ENCODE results near the gene TXLNG. TPM values are rescaled to one million over a fixed set of nuclear protein-coding genes. Genes with fewer than 3 reads are reported as not detected.

The TXLNG gene
- total RNA-seq, 1 experiment from 2014 or later, result 17.4 TPM

GRCh38 chrX:16814597-16814996 is 28.3 kb downstream of the TXLNG start:
- Histone ChIP-seq H3K27me3 (ENCODE audit: insufficient read depth, low read depth) (no peaks in the 10 kb centered on the region), H3K4me3 (no peak overlapping the region), H3K79me2 (ENCODE audit: low read depth) (peaks cover 35% of the 10 kb centered on the region), H3K36me3 (ENCODE audit: low read depth) (no peaks in the 10 kb centered on the region; the same call in 1 of the 2 replicates), H2AFZ (no peak overlapping the region), H4K20me1 (ENCODE audit: insufficient read depth) (0 out of 2 replicates have a peak, but pooled peaks cover 3% of the 10 kb centered on the region), H3K4me2 (no peak overlapping the region), H3F3A (ENCODE audit: insufficient read depth, low read depth) (0 out of 2 replicates have a peak, but pooled peaks cover 4% of the 10 kb centered on the region), H3K27ac (no peak overlapping the region), H3K4me1 (replicated peaks; ENCODE audit: insufficient read depth) (no peaks in the 10 kb centered on the region), H3K9me3 (ENCODE audit: insufficient read depth, low read depth) (no peaks in the 10 kb centered on the region), H3K9me2 (ENCODE audit: insufficient read depth) (no peaks in the 10 kb centered on the region)
- TF ChIP-seq, protein P1, sequence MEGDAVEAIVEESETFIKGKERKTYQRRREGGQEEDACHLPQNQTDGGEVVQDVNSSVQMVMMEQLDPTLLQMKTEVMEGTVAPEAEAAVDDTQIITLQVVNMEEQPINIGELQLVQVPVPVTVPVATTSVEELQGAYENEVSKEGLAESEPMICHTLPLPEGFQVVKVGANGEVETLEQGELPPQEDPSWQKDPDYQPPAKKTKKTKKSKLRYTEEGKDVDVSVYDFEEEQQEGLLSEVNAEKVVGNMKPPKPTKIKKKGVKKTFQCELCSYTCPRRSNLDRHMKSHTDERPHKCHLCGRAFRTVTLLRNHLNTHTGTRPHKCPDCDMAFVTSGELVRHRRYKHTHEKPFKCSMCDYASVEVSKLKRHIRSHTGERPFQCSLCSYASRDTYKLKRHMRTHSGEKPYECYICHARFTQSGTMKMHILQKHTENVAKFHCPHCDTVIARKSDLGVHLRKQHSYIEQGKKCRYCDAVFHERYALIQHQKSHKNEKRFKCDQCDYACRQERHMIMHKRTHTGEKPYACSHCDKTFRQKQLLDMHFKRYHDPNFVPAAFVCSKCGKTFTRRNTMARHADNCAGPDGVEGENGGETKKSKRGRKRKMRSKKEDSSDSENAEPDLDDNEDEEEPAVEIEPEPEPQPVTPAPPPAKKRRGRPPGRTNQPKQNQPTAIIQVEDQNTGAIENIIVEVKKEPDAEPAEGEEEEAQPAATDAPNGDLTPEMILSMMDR (conservative IDR thresholded peaks at IDR 0.05), result no peak
- no peak for TF ChIP-seq EZH2 (IDR thresholded peaks at IDR 0.05; ENCODE audit: low read depth)
- CTCF ChIA-PET, result no interaction called here
- POLR2A ChIA-PET (ENCODE audit: unreplicated experiment), result no interaction called here
- no TSS peak for BruUV-seq (replicated peaks)
- intact Hi-C loops (cut with micrococcal nuclease; ENCODE audit: unreplicated experiment), result no loop called here
- no peak for DNase-seq

GRCh38 chrX:16819634-16820033 is 33.4 kb downstream of the TXLNG start:
- Histone ChIP-seq H3K4me1 (replicated peaks; ENCODE audit: insufficient read depth) (no peaks in the 10 kb centered on the region; the same call in 1 of the 2 replicates), H3K4me3 (no peak overlapping the region), H3F3A (ENCODE audit: insufficient read depth, low read depth) (peaks cover 6% of the 10 kb centered on the region; the same call in 1 of the 2 replicates), H3K36me3 (ENCODE audit: low read depth) (no peaks in the 10 kb centered on the region), H3K27me3 (ENCODE audit: insufficient read depth, low read depth) (no peaks in the 10 kb centered on the region), H3K79me2 (ENCODE audit: low read depth) (0 out of 2 replicates have a peak, but pooled peaks cover 11% of the 10 kb centered on the region), H3K9me2 (ENCODE audit: insufficient read depth) (no peaks in the 10 kb centered on the region), H3K4me2 (no peak overlapping the region), H3K9me3 (ENCODE audit: insufficient read depth, low read depth) (no peaks in the 10 kb centered on the region), H4K20me1 (ENCODE audit: insufficient read depth) (0 out of 2 replicates have a peak, but pooled peaks cover 1% of the 10 kb centered on the region), H2AFZ (no peak overlapping the region), H3K27ac (no peak overlapping the region)
- BruUV-seq (replicated peaks), result no TSS peak
- no peak for TF ChIP-seq EZH2 (IDR thresholded peaks at IDR 0.05; ENCODE audit: low read depth)
- TF ChIP-seq, protein P1 (conservative IDR thresholded peaks at IDR 0.05), result no peak
- intact Hi-C loops (cut with micrococcal nuclease; ENCODE audit: unreplicated experiment), result loop anchor here (10.0 kb wide), 1 partner anchor 875 kb away; no protein-coding TSS in a partner anchor
- ChIA-PET POLR2A (ENCODE audit: unreplicated experiment) (no interaction called here), CTCF (no interaction called here)
- no peak for DNase-seq

GRCh38 chrX:16822723-16823122 is 36.5 kb downstream of the TXLNG start:
- intact Hi-C loops (cut with micrococcal nuclease; ENCODE audit: unreplicated experiment), result loop anchor here (10.0 kb wide), 1 partner anchor 872 kb away; no protein-coding TSS in a partner anchor
- CTCF ChIA-PET, result interaction anchor here (0.7 kb wide), 1 partner anchor 1310 kb away, joined by 15 read pairs; no protein-coding TSS in a partner anchor
- no peaks in the 10 kb centered on the region for H3K27me3 ChIP-seq (ENCODE audit: insufficient read depth, low read depth)
- no peak for DNase-seq
- H3K9me2 ChIP-seq (ENCODE audit: insufficient read depth), result no peaks in the 10 kb centered on the region
- H3K9me3 ChIP-seq (ENCODE audit: insufficient read depth, low read depth), result no peaks in the 10 kb centered on the region
- H3K4me2 ChIP-seq, result no peak overlapping the region
- no peak overlapping the region for H3K4me3 ChIP-seq
- TF ChIP-seq, protein P1 (conservative IDR thresholded peaks at IDR 0.05), result no peak
- TF ChIP-seq EZH2 (IDR thresholded peaks at IDR 0.05; ENCODE audit: low read depth), result no peak
- H3K4me1 ChIP-seq (replicated peaks; ENCODE audit: insufficient read depth), result no peaks in the 10 kb centered on the region; the same call in 1 of the 2 replicates
- no peak overlapping the region for H3K27ac ChIP-seq
- no peaks in the 10 kb centered on the region for H3K36me3 ChIP-seq (ENCODE audit: low read depth)
- H3K79me2 ChIP-seq (ENCODE audit: low read depth), result 0 out of 2 replicates have a peak, but pooled peaks cover 4% of the 10 kb centered on the region
- POLR2A ChIA-PET (ENCODE audit: unreplicated experiment), result no interaction called here
- H4K20me1 ChIP-seq (ENCODE audit: insufficient read depth), result no peaks in the 10 kb centered on the region
- H3F3A ChIP-seq (ENCODE audit: insufficient read depth, low read depth), result peaks cover 4% of the 10 kb centered on the region; the same call in 1 of the 2 replicates
- no peak overlapping the region for H2AFZ ChIP-seq
- no TSS peak for BruUV-seq (replicated peaks)
